Neural progenitor cell (in vitro differentiated cells): Measurements from ENCODE around the gene GLRA1. TPM values are rescaled to one million over a fixed set of nuclear protein-coding genes. Genes with fewer than 3 reads are reported as not detected.
"Not testable (repeated sequence)": the region's sequence is repeated elsewhere in the genome, so short reads cannot be mapped to it uniquely, and the experiment has no call there.

Source experiments
- DNase-seq: peaks from one replicate; pipeline ENCODE4 v3.0.0-alpha.2; 2016; ENCODE audit warnings: low spot score
- H2AFZ ChIP-seq: fragments of 200-600 bp; sonication (generic); replicated peaks from 2 replicates; pipeline ENCODE4 v1.6.1; 2016; ENCODE audit warnings: antibody characterized with exemption
- H3F3A ChIP-seq: fragments of 200-600 bp; sonication (generic); 2 replicates; pipeline ENCODE4 v1.6.1; 2016; ENCODE audit warnings: antibody characterized with exemption, low read depth
- H3K27ac ChIP-seq: fragments of 200-600 bp; sonication (generic); 2 replicates; pipeline ENCODE4 v1.5.1; 2016; ENCODE audit warnings: mild to moderate bottlenecking
- H3K27me3 ChIP-seq: fragments of 200-600 bp; sonication (generic); 2 replicates; pipeline ENCODE4 v1.6.1; 2016; ENCODE audit warnings: mild to moderate bottlenecking, moderate library complexity
- H3K36me3 ChIP-seq: fragments of 200-600 bp; sonication (generic); 2 replicates; pipeline ENCODE4 v1.5.1; 2016
- H3K4me1 ChIP-seq: fragments of 200-600 bp; sonication (generic); 2 replicates; pipeline ENCODE4 v1.6.1; 2016; ENCODE audit warnings: mixed run types
- H3K4me2 ChIP-seq: fragments of 200-600 bp; sonication (generic); 2 replicates; pipeline ENCODE4 v1.6.1; 2016
- H3K4me3 ChIP-seq: fragments of 200-600 bp; sonication (generic); 2 replicates; pipeline ENCODE4 v1.5.1; 2016
- H3K79me2 ChIP-seq: fragments of 200-600 bp; sonication (generic); 2 replicates; pipeline ENCODE4 v1.6.1; 2016; ENCODE audit warnings: low read depth
- H3K9ac ChIP-seq: fragments of 200-600 bp; sonication (generic); 2 replicates; pipeline ENCODE4 v1.6.1; 2016
- H3K9me3 ChIP-seq: fragments of 200-600 bp; sonication (generic); 2 replicates; pipeline ENCODE4 v1.5.1; 2016; ENCODE audit warnings: low read depth
- H4K20me1 ChIP-seq: fragments of 200-600 bp; sonication (generic); 2 replicates; pipeline ENCODE4 v1.6.1; 2016; ENCODE audit warnings: low read depth
- H3K27ac Mint-ChIP-seq: 3 replicates; pipeline ENCODE4 v1.8.0; 2021; ENCODE audit warnings: mixed read lengths
- H3K27me3 Mint-ChIP-seq: 2 replicates; pipeline ENCODE4 v1.8.0; 2022; ENCODE audit warnings: low read depth, mild to moderate bottlenecking, inconsistent platforms, moderate library complexity, mixed read lengths; ENCODE audit not compliant: insufficient read depth
- H3K36me3 Mint-ChIP-seq: 3 replicates; pipeline ENCODE4 v1.8.0; 2021; ENCODE audit warnings: mixed read lengths
- H3K4me1 Mint-ChIP-seq: 3 replicates; pipeline ENCODE4 v1.8.0; 2021; ENCODE audit warnings: mixed read lengths
- H3K4me3 Mint-ChIP-seq: 3 replicates; pipeline ENCODE4 v1.8.0; 2021; ENCODE audit warnings: mild to moderate bottlenecking, moderate library complexity, mixed read lengths
- H3K9me3 Mint-ChIP-seq: 3 replicates; pipeline ENCODE4 v1.8.0; 2020; ENCODE audit warnings: mixed read lengths
- EZH2 ChIP-seq: fragments of 200-600 bp; sonication (generic); IDR thresholded peaks from 2 replicates; pipeline ENCODE4 v1.6.1; 2017; ENCODE audit warnings: antibody characterized with exemption, mild to moderate bottlenecking, moderate library complexity
- EZH2phosphoT487 ChIP-seq: fragments of 200-600 bp; sonication (generic); IDR thresholded peaks from 2 replicates; pipeline ENCODE4 v1.6.1; 2017; ENCODE audit warnings: antibody characterized with exemption
- total RNA-seq: library from RNA; depleted of rRNA; stranded (reverse); fragments of >200 nt; gene quantifications from 2 replicates; pipeline ENCODE4 v1.2.3, GENCODE V29; 2015; ENCODE audit warnings: low replicate concordance
- TF ChIP-seq, protein P1 (sequence below): fragments of 200-600 bp; sonication (generic); IDR thresholded peaks from 2 replicates; pipeline ENCODE4 v1.5.1; 2017; ENCODE audit warnings: antibody characterized with exemption, mild to moderate bottlenecking

The GLRA1 gene
- total RNA-seq, 1 donor from 2014 or later: not detected

DNA sequence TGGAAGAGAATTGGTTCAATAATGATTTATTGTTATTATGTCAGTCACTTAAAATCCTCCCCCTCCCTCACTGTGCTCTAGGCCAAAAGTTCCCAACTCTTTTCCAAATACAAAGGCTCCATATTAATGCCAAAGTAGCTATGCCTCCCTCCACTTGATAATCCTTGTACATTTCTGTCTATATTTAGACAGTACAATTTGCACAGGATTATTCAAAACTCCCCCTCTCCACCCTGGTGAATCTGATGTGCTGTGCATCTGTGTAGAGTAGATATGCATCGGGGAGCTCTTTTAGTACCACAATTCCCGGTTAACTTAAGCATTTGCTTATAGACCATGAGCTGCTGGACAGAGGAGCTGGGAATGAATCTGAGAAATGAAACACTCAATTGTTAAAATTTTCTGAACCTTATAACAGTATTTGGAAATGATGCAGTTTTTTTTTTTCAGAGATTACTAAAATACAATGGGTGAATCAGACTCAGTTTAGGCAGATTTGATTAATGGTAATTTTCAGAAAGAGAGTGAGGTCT, 27.6 kb downstream of the GLRA1 start:
- peaks cover 77% of the 10 kb centered on the region for H3K27me3 ChIP-seq
- peaks cover 3% of the 10 kb centered on the region for H4K20me1 ChIP-seq
- DNase-seq: no peak
- peaks cover 43% of the 10 kb centered on the region for H3K4me1 Mint-ChIP-seq
- TF ChIP-seq, protein P1, sequence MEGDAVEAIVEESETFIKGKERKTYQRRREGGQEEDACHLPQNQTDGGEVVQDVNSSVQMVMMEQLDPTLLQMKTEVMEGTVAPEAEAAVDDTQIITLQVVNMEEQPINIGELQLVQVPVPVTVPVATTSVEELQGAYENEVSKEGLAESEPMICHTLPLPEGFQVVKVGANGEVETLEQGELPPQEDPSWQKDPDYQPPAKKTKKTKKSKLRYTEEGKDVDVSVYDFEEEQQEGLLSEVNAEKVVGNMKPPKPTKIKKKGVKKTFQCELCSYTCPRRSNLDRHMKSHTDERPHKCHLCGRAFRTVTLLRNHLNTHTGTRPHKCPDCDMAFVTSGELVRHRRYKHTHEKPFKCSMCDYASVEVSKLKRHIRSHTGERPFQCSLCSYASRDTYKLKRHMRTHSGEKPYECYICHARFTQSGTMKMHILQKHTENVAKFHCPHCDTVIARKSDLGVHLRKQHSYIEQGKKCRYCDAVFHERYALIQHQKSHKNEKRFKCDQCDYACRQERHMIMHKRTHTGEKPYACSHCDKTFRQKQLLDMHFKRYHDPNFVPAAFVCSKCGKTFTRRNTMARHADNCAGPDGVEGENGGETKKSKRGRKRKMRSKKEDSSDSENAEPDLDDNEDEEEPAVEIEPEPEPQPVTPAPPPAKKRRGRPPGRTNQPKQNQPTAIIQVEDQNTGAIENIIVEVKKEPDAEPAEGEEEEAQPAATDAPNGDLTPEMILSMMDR: no peak
- TF ChIP-seq EZH2: no peak
- TF ChIP-seq EZH2phosphoT487: no peak
- peaks cover 20% of the 10 kb centered on the region for H3K27me3 Mint-ChIP-seq
- no peaks in the 10 kb centered on the region for H3F3A ChIP-seq
- H3K9ac ChIP-seq: no peak overlapping the region
- no peaks in the 10 kb centered on the region for H3K9me3 ChIP-seq
- H3K4me3 ChIP-seq: no peak overlapping the region
- peaks cover 21% of the 10 kb centered on the region for H3K4me1 ChIP-seq
- H3K36me3 ChIP-seq: no peaks in the 10 kb centered on the region
- no peak overlapping the region for H3K27ac ChIP-seq
- H3K79me2 ChIP-seq: no peaks in the 10 kb centered on the region
- no peak overlapping the region for H3K4me2 ChIP-seq
- H3K4me3 Mint-ChIP-seq: no peak overlapping the region
- H3K9me3 Mint-ChIP-seq: no peaks in the 10 kb centered on the region
- H2AFZ ChIP-seq: no peak overlapping the region
- H3K36me3 Mint-ChIP-seq: no peaks in the 10 kb centered on the region
- H3K27ac Mint-ChIP-seq: no peak overlapping the region

DNA sequence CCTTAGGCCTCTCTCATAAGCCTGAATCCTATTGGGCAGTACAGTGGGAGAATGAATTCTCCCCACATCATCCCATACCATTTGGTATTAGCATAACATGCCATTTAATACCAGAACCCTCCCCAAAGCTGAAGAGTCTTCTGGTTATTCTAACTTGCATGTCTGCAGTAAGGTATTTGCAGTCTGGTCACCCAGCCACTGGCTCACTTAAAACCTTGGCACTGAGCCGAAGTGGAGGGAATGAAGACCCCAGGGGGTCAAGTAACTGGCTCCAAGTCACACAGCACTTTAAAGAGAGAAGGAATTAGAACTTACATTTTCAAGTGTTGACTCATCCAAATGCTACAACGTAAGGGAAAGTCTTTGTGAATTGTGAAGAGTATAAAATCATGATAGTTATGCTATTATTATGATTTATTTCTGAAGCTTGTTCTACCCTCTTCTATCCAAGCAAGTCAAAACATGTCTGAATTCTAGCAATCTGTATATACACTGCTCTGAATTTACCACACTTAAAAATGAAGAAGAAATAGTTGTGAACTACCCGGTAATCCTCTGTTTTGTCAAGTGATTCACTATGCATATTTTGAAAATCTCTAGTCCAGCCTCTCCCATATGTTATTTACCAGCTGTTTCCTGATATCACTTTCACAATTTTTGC, 28.5 kb downstream of the GLRA1 start:
- no peak for DNase-seq
- H3K4me2 ChIP-seq: no peak overlapping the region
- H3K27ac Mint-ChIP-seq: no peak overlapping the region

DNA sequence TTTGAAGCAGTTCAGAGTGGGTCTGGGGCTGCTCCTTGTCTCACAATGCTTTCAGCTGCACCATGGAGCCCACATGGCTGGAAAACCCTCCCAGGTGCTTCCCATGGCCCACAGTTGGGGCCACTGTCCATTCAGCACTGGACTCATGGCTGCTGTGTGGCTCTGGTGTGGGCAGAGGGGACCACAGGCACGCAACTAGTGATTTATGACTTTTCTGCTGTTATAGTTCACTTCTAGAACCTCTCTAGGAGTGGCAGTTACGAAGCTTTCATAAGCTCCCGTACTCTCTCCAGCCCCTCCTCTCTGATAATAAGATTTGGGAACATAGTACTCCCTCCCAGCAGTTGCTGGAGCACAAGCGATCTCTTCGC, 29.0 kb downstream of the GLRA1 start:
- H3K4me1 ChIP-seq: peaks cover 16% of the 10 kb centered on the region
- no peak overlapping the region for H3K4me3 ChIP-seq
- no peak overlapping the region for H2AFZ ChIP-seq
- no peaks in the 10 kb centered on the region for H4K20me1 ChIP-seq
- Mint-ChIP-seq H3K9me3 (no peaks in the 10 kb centered on the region), H3K4me3 (no peak overlapping the region), H3K27ac (no peak overlapping the region), H3K4me1 (peaks cover 45% of the 10 kb centered on the region), H3K27me3 (peaks cover 19% of the 10 kb centered on the region), H3K36me3 (no peaks in the 10 kb centered on the region)
- H3K9ac ChIP-seq: no peak overlapping the region
- H3K9me3 ChIP-seq: no peaks in the 10 kb centered on the region
- H3K27me3 ChIP-seq: peaks cover 70% of the 10 kb centered on the region
- H3F3A ChIP-seq: no peaks in the 10 kb centered on the region
- TF ChIP-seq, protein P1: no peak
- no peak for TF ChIP-seq EZH2phosphoT487
- H3K36me3 ChIP-seq: no peaks in the 10 kb centered on the region
- no peak overlapping the region for H3K27ac ChIP-seq
- H3K79me2 ChIP-seq: no peaks in the 10 kb centered on the region
- no peak overlapping the region for H3K4me2 ChIP-seq
- no peak for DNase-seq

More for the DNA sequence above, 28.5 kb downstream of the GLRA1 start:
- H3K27me3 ChIP-seq: peaks cover 75% of the 10 kb centered on the region
- peaks cover 20% of the 10 kb centered on the region for H3K27me3 Mint-ChIP-seq
- H3K36me3 Mint-ChIP-seq: no peaks in the 10 kb centered on the region
- peaks cover 13% of the 10 kb centered on the region for H3K4me1 ChIP-seq
- H3K27ac ChIP-seq: no peak overlapping the region
- H3K4me3 ChIP-seq: no peak overlapping the region
- H3F3A ChIP-seq: no peaks in the 10 kb centered on the region
- no peaks in the 10 kb centered on the region for H4K20me1 ChIP-seq
- TF ChIP-seq EZH2phosphoT487 (no peak), EZH2 (no peak)
- TF ChIP-seq, protein P1: no peak
- H3K9me3 Mint-ChIP-seq: no peaks in the 10 kb centered on the region
- no peak overlapping the region for H3K9ac ChIP-seq
- no peak overlapping the region for H3K4me3 Mint-ChIP-seq
- H3K9me3 ChIP-seq: no peaks in the 10 kb centered on the region
- no peaks in the 10 kb centered on the region for H3K36me3 ChIP-seq
- H3K79me2 ChIP-seq: no peaks in the 10 kb centered on the region
- peaks cover 42% of the 10 kb centered on the region for H3K4me1 Mint-ChIP-seq
- no peak overlapping the region for H2AFZ ChIP-seq

DNA sequence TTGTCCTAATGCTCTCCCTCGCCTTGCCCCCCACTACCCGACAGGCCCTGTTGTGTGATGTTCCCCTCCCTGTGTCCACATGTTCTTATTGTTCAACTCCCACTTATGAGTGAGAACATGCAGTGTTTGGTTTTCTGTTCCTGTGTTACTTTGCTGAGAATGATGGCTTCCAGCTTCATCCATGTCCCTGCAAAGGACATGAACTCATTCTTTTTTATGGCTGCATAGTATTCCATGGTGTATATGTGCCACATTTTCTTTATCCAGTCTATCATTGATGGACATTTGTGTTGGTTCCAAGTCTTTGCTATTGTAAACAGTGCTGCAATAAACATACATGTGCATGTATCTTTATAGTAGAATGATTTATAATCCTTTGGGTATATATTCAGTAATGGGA, 31.2 kb downstream of the GLRA1 start:
- not testable (repeated sequence) for H3K4me3 ChIP-seq, H3K36me3 ChIP-seq, H3K9me3 ChIP-seq, H3K27ac ChIP-seq, H3K9me3 Mint-ChIP-seq, H3K79me2 ChIP-seq, H3K36me3 Mint-ChIP-seq, H3K4me3 Mint-ChIP-seq, H2AFZ ChIP-seq, H3K27ac Mint-ChIP-seq, H3K4me2 ChIP-seq, H3K9ac ChIP-seq, H4K20me1 ChIP-seq, DNase-seq
- H3F3A ChIP-seq: peaks cover 10% of the 10 kb centered on the region
- peaks cover 54% of the 10 kb centered on the region for H3K27me3 ChIP-seq
- peaks cover 49% of the 10 kb centered on the region for H3K4me1 Mint-ChIP-seq
- H3K27me3 Mint-ChIP-seq: peaks cover 15% of the 10 kb centered on the region
- peaks cover 37% of the 10 kb centered on the region for H3K4me1 ChIP-seq
